ENCODE results near the gene OR8B12.

Gene OR8B12

DNA sequence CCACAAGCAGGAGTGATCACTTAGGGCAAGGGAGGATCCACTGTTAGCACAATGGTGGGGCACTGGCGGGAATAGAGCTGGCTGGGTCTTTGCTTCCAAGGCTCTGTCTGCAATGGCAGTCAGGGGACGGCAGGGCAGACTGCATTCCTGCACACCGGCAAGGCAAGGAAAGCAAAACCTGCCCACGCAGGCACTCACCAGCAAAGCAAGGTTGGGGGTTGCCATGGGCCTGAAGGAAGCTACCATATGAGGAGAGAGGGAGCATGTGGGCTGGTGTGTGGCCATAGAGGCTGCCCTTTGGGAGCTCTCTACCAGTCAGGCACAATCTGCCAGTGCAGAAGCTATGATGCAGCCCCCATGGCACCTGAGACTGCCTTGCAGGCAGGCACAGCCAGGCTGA, 33.2 kb downstream of the OR8B12 start:
- H3K27me3 ChIP-seq (ENCODE audit: insufficient read depth, insufficient read length) = no peaks in the 10 kb centered on the region
- no peak for TF ChIP-seq YY1 (IDR thresholded peaks at IDR 0.05; ENCODE audit: insufficient read depth, insufficient read length)
- DNase-seq (ENCODE audit: low read depth, low spot score) = no peak
- no peaks in the 10 kb centered on the region for H3K4me1 ChIP-seq (ENCODE audit: insufficient read depth, insufficient read length)
- no peaks in the 10 kb centered on the region for H3K9me3 ChIP-seq (ENCODE audit: insufficient read depth, low read length)
- no peaks in the 10 kb centered on the region for H3K36me3 ChIP-seq (ENCODE audit: insufficient read depth, insufficient read length, low read length)
- no peak overlapping the region for H3K4me3 ChIP-seq (ENCODE audit: insufficient read length, low read depth)
- no peak overlapping the region for H3K9ac ChIP-seq (ENCODE audit: insufficient read length, low read depth)

- no peak for DNase-seq (ENCODE audit: low read depth, low spot score)
- TF ChIP-seq YY1 (IDR thresholded peaks at IDR 0.05; ENCODE audit: insufficient read depth, insufficient read length) = no peak
- no peak for TF ChIP-seq SUZ12 (IDR thresholded peaks at IDR 0.05; ENCODE audit: extremely low read depth, insufficient read depth, insufficient read length)
- TF ChIP-seq ZNF274 (IDR thresholded peaks at IDR 0.05; ENCODE audit: low read depth, low read length) = no peak
- no peaks in the 10 kb centered on the region for H3K4me1 ChIP-seq (ENCODE audit: insufficient read depth, insufficient read length)
- no peaks in the 10 kb centered on the region for H3K36me3 ChIP-seq (ENCODE audit: insufficient read depth, insufficient read length, low read length)
- H3K9ac ChIP-seq (ENCODE audit: insufficient read length, low read depth) = no peak overlapping the region
- no peaks in the 10 kb centered on the region for H3K9me3 ChIP-seq (ENCODE audit: insufficient read depth, low read length)
- no peaks in the 10 kb centered on the region for H3K27me3 ChIP-seq (ENCODE audit: insufficient read depth, insufficient read length)
- H3K4me3 ChIP-seq (ENCODE audit: insufficient read length, low read depth) = no peak overlapping the region
Measured at GRCh38 chr11:124499711-124500110, 43.7 kb downstream of the OR8B12 start.

DNA sequence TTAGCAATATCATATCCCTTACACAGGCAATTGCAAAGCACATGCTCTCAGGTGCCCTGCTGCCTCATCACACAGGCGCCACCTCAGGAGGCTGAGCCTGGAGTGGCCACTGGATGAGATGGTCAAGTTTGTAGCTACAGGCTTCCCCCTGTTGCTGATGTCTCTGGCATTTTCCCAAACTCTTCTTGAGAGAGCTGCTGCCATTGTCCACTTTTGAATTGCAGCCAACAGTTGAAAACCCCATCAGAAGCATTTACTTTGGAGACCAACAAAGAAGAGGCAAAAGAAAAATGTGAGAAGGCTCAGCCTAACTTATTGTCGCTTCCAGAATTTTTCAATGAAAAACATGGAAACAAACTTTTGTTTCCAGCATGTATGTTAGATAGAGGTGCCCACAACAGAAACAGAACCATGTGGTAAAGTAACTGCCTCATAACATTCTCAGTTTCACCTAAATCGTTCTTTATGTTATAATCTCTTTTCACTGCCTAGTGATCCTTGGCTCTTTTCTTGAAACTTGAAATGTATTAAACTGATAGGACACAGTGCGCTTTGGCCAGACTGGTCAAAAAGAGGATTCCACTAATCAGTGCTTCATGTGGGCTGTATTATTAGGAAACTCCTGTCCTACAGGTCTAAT, 50.3 kb downstream of the OR8B12 start:
- no peaks in the 10 kb centered on the region for H3K36me3 ChIP-seq (ENCODE audit: insufficient read depth, insufficient read length, low read length)
- no peak for DNase-seq (ENCODE audit: low read depth, low spot score)
- TF ChIP-seq ZNF274 (IDR thresholded peaks at IDR 0.05; ENCODE audit: low read depth, low read length) (no peak), YY1 (IDR thresholded peaks at IDR 0.05; ENCODE audit: insufficient read depth, insufficient read length) (no peak), SUZ12 (IDR thresholded peaks at IDR 0.05; ENCODE audit: extremely low read depth, insufficient read depth, insufficient read length) (no peak)

More for the DNA sequence above, 50.3 kb downstream of the OR8B12 start:
- no peaks in the 10 kb centered on the region for H3K4me1 ChIP-seq (ENCODE audit: insufficient read depth, insufficient read length)
- no peak overlapping the region for H3K4me3 ChIP-seq (ENCODE audit: insufficient read length, low read depth)
- H3K9me3 ChIP-seq (ENCODE audit: insufficient read depth, low read length) = no peaks in the 10 kb centered on the region
- no peaks in the 10 kb centered on the region for H3K27me3 ChIP-seq (ENCODE audit: insufficient read depth, insufficient read length)
- H3K9ac ChIP-seq (ENCODE audit: insufficient read length, low read depth) = no peak overlapping the region

All from NT2/D1 (cell line).